Dermis microvascular lymphatic vessel endothelial cell (primary cell): Measurements from ENCODE around the gene EPHA6. TPM values are rescaled to one million over a fixed set of nuclear protein-coding genes. Genes with fewer than 3 reads are reported as not detected.

ENCODE experiments used
- DNase-seq, 2 donors: peaks; one replicate each; pipeline versions ENCODE4 v3.0.0 to v3.0.0-alpha.2; 2010; ENCODE audit warnings: low read depth in 2 of 2
- total RNA-seq: library from RNA; depleted of rRNA; stranded (reverse); fragments of >200 nt; gene quantifications from 2 replicates; pipeline ENCODE4 v1.2.1, GENCODE V29; 2014

The EPHA6 gene
- total RNA-seq: under 0.01 TPM in 2 replicates

- DNase-seq: peak; percentile 6 to 50
Measured at GRCh38 chr3:96813820-96814650, at the start of gene EPHA6. TSS of gene EPHA6 (plus strand) at chr3:96814594.

GRCh38 chr3:96776818-96777217 is 37.6 kb upstream of the EPHA6 start:
- DNase-seq: no peak

GRCh38 chr3:96779810-96780209 is 34.6 kb upstream of the EPHA6 start:
- DNase-seq: no peak

- DNase-seq: no peak
Measured at GRCh38 chr3:96796101-96796500, 18.3 kb upstream of the EPHA6 start.

- DNase-seq: no peak
Measured at GRCh38 chr3:96803870-96804269, 10.5 kb upstream of the EPHA6 start.

GRCh38 chr3:96806341-96806740 is 8.1 kb upstream of the EPHA6 start:
- no peak for DNase-seq

- peak; percentile 39 to 63 for DNase-seq
Measured at GRCh38 chr3:96813134-96813819, 1.1 kb upstream of the EPHA6 start.

- DNase-seq: no peak
Measured at GRCh38 chr3:96814651-96815567, 515 bp downstream of the EPHA6 start.

- DNase-seq: no peak
Measured at GRCh38 chr3:96831175-96831574, 16.8 kb downstream of the EPHA6 start.

- no peak for DNase-seq
Measured at GRCh38 chr3:96833301-96833700, 18.9 kb downstream of the EPHA6 start.

- no peak for DNase-seq
Measured at GRCh38 chr3:96836153-96836915, 21.9 kb downstream of the EPHA6 start.

GRCh38 chr3:96843505-96844203 is 29.3 kb downstream of the EPHA6 start:
- DNase-seq: no peak

GRCh38 chr3:96844204-96844514 is 29.8 kb downstream of the EPHA6 start:
- DNase-seq: no peak

- DNase-seq: no peak
Measured at GRCh38 chr3:96852849-96853248, 38.5 kb downstream of the EPHA6 start.

- no peak for DNase-seq
Measured at GRCh38 chr3:96860882-96861281, 46.5 kb downstream of the EPHA6 start.

- peak; percentile 5 to 41 for DNase-seq
Measured at GRCh38 chr3:96863129-96863740, 48.8 kb downstream of the EPHA6 start.

GRCh38 chr3:96865605-96866004 is 51.2 kb downstream of the EPHA6 start:
- no peak for DNase-seq

- no peak for DNase-seq
Measured at GRCh38 chr3:96869316-96869715, 54.9 kb downstream of the EPHA6 start.

GRCh38 chr3:96877510-96877909 is 63.1 kb downstream of the EPHA6 start:
- no peak for DNase-seq

- no peak for DNase-seq
Measured at GRCh38 chr3:96900031-96900430, 85.6 kb downstream of the EPHA6 start.
